ENCODE data around the gene RHD.

DNA sequence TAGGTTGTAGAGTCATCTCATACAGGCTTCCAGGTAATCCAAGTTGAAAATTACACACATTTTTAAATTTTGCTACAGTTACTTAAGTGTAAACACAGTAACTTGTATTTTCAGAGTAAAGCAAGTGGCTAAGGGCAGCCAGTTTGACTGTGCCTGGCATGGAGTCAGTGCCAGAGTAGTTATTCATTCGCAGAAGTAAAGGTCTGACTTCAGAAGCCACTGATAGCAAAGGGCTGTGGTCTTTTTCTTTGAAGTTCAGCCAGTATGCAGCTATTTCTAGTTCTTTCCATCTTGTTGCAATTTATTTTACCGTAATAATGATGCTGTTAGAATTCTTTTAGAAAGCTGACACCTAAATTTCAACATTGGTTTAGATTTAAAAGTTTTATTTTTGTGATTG is 75.2 kb downstream of the RHD start:
- TF ChIP-seq YY1 (IDR thresholded peaks at IDR 0.05; ENCODE audit: insufficient read depth, insufficient read length) (no peak), ZNF274 (IDR thresholded peaks at IDR 0.05; ENCODE audit: low read depth, low read length) (no peak), SUZ12 (IDR thresholded peaks at IDR 0.05; ENCODE audit: extremely low read depth, insufficient read depth, insufficient read length) (no peak)
